Upper lobe of left lung (tissue), 4 donors: ENCODE data around the gene THOC1.

ENCODE experiments used
- POLR2A ChIP-seq, 4 donors: fragments of 450-650 bp; IDR thresholded peaks; one replicate each; pipeline ENCODE4 v1.5.1; 2016 to 2017; ENCODE audit warnings: antibody characterized with exemption in 4 of 4, mild to moderate bottlenecking in 2 of 4
- TF ChIP-seq, protein P1 (sequence below), 6 experiments: fragments of 450-650 bp in 4 of 6; fragments of 200-600 bp in 2 of 6; sonication (generic) in 2 of 6; IDR thresholded peaks; one replicate each; pipeline ENCODE4 v1.5.1; 2016 to 2019; ENCODE audit warnings: antibody characterized with exemption in 6 of 6

DNA sequence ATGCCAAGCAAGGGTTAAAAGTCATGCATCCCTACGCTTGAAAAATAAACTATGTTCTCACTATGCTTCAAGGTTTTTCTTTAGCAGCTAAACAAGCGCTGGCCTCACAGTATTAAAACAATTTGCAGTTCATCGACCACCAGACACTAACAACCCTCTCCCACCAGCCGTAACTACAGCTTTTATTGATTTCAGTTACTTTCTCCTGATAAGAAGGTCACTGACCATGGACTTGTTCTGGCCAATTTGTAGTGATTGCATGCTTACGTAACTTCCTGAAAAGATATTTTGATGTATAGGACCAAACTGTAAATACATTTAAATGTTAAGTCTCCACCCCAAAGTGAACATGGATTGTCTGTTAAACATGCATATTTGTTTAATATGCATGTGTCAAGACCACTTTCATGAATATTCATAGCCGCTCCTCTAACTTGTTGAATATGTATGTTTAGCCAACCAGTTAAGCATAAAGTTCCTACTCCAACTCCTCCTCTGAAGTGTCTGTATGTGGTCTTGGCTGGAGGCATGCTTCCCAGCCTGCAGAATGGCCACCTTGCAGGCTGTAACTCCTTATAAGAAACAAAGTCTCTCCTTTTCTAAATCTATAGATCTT, 1.7 kb upstream of the THOC1 start:
- TF ChIP-seq, protein P1, sequence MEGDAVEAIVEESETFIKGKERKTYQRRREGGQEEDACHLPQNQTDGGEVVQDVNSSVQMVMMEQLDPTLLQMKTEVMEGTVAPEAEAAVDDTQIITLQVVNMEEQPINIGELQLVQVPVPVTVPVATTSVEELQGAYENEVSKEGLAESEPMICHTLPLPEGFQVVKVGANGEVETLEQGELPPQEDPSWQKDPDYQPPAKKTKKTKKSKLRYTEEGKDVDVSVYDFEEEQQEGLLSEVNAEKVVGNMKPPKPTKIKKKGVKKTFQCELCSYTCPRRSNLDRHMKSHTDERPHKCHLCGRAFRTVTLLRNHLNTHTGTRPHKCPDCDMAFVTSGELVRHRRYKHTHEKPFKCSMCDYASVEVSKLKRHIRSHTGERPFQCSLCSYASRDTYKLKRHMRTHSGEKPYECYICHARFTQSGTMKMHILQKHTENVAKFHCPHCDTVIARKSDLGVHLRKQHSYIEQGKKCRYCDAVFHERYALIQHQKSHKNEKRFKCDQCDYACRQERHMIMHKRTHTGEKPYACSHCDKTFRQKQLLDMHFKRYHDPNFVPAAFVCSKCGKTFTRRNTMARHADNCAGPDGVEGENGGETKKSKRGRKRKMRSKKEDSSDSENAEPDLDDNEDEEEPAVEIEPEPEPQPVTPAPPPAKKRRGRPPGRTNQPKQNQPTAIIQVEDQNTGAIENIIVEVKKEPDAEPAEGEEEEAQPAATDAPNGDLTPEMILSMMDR (IDR thresholded peaks at IDR 0.05), result no peak
- no peak for TF ChIP-seq POLR2A (IDR thresholded peaks at IDR 0.05)
